Ovary (tissue), 9 donors: ENCODE data around the gene CDC14A. TPM values are rescaled to one million over a fixed set of nuclear protein-coding genes. Genes with fewer than 3 reads are reported as not detected.

ENCODE experiments used
- DNase-seq, 5 donors: peaks; one replicate each; pipeline ENCODE4 v3.0.0-alpha.2; 2019 to 2020
- H3K27ac ChIP-seq, 2 donors: fragments of 200-600 bp; one replicate each; pipeline versions ENCODE4 v1.5.1 to v1.8.0; 2019 to 2022
- H3K27me3 ChIP-seq: fragments of 200-600 bp; one replicate; pipeline ENCODE4 v1.8.0; 2022
- H3K36me3 ChIP-seq: fragments of 200-600 bp; sonication (generic); one replicate; pipeline ENCODE4 v1.5.1; 2019
- H3K4me1 ChIP-seq: one replicate; pipeline ENCODE4 v1.8.1; 2013; ENCODE audit warnings: mild to moderate bottlenecking, moderate library complexity; ENCODE audit not compliant: insufficient read depth
- H3K4me3 ChIP-seq: fragments of 200-600 bp; sonication (generic); one replicate; pipeline ENCODE4 v1.5.1; 2017
- H3K9me3 ChIP-seq, 2 donors: fragments of 200-600 bp in 1 of 2; sonication (generic) in 1 of 2; one replicate each; pipeline versions ENCODE4 v1.5.1 to v1.8.1; 2013 to 2019; ENCODE audit warnings: mild to moderate bottlenecking in 1 of 2, moderate library complexity in 1 of 2
- EP300 ChIP-seq: sonication (generic); formaldehyde crosslinking; IDR thresholded peaks from one replicate; pipeline ENCODE4 v1.6.1; 2017; ENCODE audit warnings: antibody characterized with exemption
- POLR2A ChIP-seq: fragments of 450-650 bp; IDR thresholded peaks from one replicate; pipeline ENCODE4 v1.6.1; 2017; ENCODE audit warnings: antibody characterized with exemption, mild to moderate bottlenecking, moderate library complexity
- WGBS, 3 donors: extraction: QIAGEN DNeasy Blood & Tissue Kit in 1 of 3; methylation state at CpG; one replicate each; pipeline versions ENCODE4 v1.1.5 to v1.1.7; 2013 to 2017; 5-methylcytosine and 5-hydroxymethylcytosine counted together
- intact Hi-C, 4 donors: fragments of 100-400 bp; cut with DNase I; formaldehyde crosslinking; loops; one replicate each; pipeline versions ENCODE4 v1.11.0 to v1.15.1; 2022 to 2023
- polyA plus RNA-seq, 2 donors: library from polyadenylated mRNA; stranded (reverse); fragments of 200-250 nt in 1 of 2; fragments of 350-450 nt in 1 of 2; fragmentation: Illumina TruSeq in 1 of 2; extraction: RNeasy Lipid Tissue Mini Kit (QIAGEN cat#74804) in 1 of 2; gene quantifications; one replicate each; pipeline ENCODE4 v1.2.3, GENCODE V29; 2013 to 2014
- total RNA-seq, 7 donors: library from RNA; depleted of rRNA in 2 of 7; stranded (reverse); fragments of >200 nt in 2 of 7; fragmentation: NEBNext Ultra II Directional in 3 of 7; extraction: Animal tissue kit (Norgen Biotek cat#: 25700) in 3 of 7; gene quantifications; one replicate each; pipeline versions ENCODE4 v1.1.0 to v1.2.4, GENCODE V29; 2016 to 2023
- TF ChIP-seq, protein P1 (sequence below), 3 donors: fragments of 450-650 bp in 2 of 3; fragments of 200-600 bp in 1 of 3; IDR thresholded peaks; one replicate each; pipeline versions ENCODE4 v1.5.1 to v1.8.0; 2016 to 2022; ENCODE audit warnings: antibody characterized with exemption in 3 of 3, mild to moderate bottlenecking in 1 of 3
- donor health status: DM: no; HTN: no; CAD: no; lungs with moderate emphysema.
- donor health status: DM: no; HTN: no; CAD: no.
- donor health status: Bipolar disorder and iron deficiency.
- donor health status: DM: yes; HTN: yes; CAD: no.
- donor health status: DM: no; HTN: no; CAD: no.
- donor health status: DM: yes; HTN: yes; CAD: no.

The CDC14A gene
- total and polyA plus RNA-seq, 9 donors = 4.6 to 47.4 (median 8.6) TPM

- H3K4me1 ChIP-seq = peaks cover 7% of the 10 kb centered on the region
- 92 to 96% (median 92%) methylated on average over 5 of the region's 5 CpGs for WGBS, 3 donors
- DNase-seq = no peak
- no peaks in the 10 kb centered on the region for H3K36me3 ChIP-seq
- no peak overlapping the region for H3K4me3 ChIP-seq
- no peaks in the 10 kb centered on the region for H3K27me3 ChIP-seq
- no peak overlapping the region for H3K27ac ChIP-seq
- TF ChIP-seq EP300 (no peak), POLR2A (no peak)
- TF ChIP-seq, protein P1, sequence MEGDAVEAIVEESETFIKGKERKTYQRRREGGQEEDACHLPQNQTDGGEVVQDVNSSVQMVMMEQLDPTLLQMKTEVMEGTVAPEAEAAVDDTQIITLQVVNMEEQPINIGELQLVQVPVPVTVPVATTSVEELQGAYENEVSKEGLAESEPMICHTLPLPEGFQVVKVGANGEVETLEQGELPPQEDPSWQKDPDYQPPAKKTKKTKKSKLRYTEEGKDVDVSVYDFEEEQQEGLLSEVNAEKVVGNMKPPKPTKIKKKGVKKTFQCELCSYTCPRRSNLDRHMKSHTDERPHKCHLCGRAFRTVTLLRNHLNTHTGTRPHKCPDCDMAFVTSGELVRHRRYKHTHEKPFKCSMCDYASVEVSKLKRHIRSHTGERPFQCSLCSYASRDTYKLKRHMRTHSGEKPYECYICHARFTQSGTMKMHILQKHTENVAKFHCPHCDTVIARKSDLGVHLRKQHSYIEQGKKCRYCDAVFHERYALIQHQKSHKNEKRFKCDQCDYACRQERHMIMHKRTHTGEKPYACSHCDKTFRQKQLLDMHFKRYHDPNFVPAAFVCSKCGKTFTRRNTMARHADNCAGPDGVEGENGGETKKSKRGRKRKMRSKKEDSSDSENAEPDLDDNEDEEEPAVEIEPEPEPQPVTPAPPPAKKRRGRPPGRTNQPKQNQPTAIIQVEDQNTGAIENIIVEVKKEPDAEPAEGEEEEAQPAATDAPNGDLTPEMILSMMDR (IDR thresholded peaks at IDR 0.05) = no peak
- H3K9me3 ChIP-seq = no peaks in the 10 kb centered on the region
- intact Hi-C loops = no loop called here
These were observed 9.3 kb downstream of the CDC14A start for GRCh38 chr1:100361511-100362089.

GRCh38 chr1:100362821-100363466 lies 10.6 kb downstream of the CDC14A start:
- Histone ChIP-seq H3K4me1 (peaks cover 7% of the 10 kb centered on the region), H3K27ac (no peak overlapping the region), H3K36me3 (no peaks in the 10 kb centered on the region), H3K9me3 (no peaks in the 10 kb centered on the region), H3K4me3 (no peak overlapping the region), H3K27me3 (no peaks in the 10 kb centered on the region)
- WGBS, 3 donors = 94 to 96% (median 95%) methylated on average over 16 of the region's 16 CpGs
- intact Hi-C loops = no loop called here
- TF ChIP-seq POLR2A (no peak), EP300 (no peak)
- TF ChIP-seq, protein P1 (IDR thresholded peaks at IDR 0.05) = no peak
- DNase-seq = no peak

DNA sequence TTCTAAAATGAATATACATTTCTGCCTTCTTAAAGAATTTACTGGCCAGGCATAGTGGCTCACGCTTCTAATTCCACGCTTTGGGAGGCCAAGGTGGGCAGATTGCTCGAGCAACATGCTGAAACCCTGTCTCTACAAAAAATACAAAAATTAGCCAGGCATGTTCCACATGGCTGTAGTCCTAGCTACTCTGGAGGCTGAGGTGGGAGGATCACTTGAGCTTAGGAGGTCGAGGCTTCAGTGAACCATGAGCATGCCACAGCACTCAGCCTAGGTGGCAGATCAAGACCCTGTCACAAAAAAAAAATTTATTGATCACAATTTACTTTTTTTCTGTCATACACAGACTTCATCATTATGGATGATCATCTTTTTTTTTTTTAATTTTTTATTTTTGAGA lies 11.5 kb downstream of the CDC14A start:
- TF ChIP-seq POLR2A (no peak), EP300 (no peak)
- TF ChIP-seq, protein P1 (IDR thresholded peaks at IDR 0.05) = no peak
- Histone ChIP-seq H3K4me1 (peaks cover 5% of the 10 kb centered on the region), H3K27me3 (no peaks in the 10 kb centered on the region), H3K27ac (no peak overlapping the region), H3K4me3 (no peak overlapping the region), H3K36me3 (no peaks in the 10 kb centered on the region), H3K9me3 (no peaks in the 10 kb centered on the region)
- intact Hi-C loops = no loop called here
- 85 to 99% (median 97%) methylated on average over 4 of the region's 4 CpGs for WGBS, 3 donors
- DNase-seq = no peak

GRCh38 chr1:100364697-100365096 lies 12.4 kb downstream of the CDC14A start:
- TF ChIP-seq EP300 = no peak
- TF ChIP-seq, protein P1 (IDR thresholded peaks at IDR 0.05) = no peak
- WGBS, 3 donors = 13 to 14% (median 14%) methylated on average over 3 of the region's 3 CpGs
- no peak for DNase-seq
- Histone ChIP-seq H3K4me3 (no peak overlapping the region), H3K27me3 (no peaks in the 10 kb centered on the region), H3K36me3 (no peaks in the 10 kb centered on the region), H3K4me1 (peaks cover 3% of the 10 kb centered on the region), H3K9me3 (no peaks in the 10 kb centered on the region), H3K27ac (no peak overlapping the region)
- intact Hi-C loops = no loop called here
